HepG2 (cell line): ENCODE data around the gene EWSR1. TPM values are rescaled to one million over a fixed set of nuclear protein-coding genes. Genes with fewer than 3 reads are reported as not detected.

ENCODE experiments used
- ATAC-seq: fragments of 200-7000 bp; cut with Tn5 transposase; 3 replicates; pipeline ENCODE4 v1.9.1; 2020; ENCODE audit warnings: mild to moderate bottlenecking, moderate library complexity
- BruUV-seq: library from RNA; stranded (reverse); fragments of 400-500 nt; replicated peaks from 2 replicates; lab custom pipeline; 2021; lab: Mats Ljungman, UMichigan
- CTCF ChIA-PET: fragments of 300-600 bp; formaldehyde crosslinking; extraction: SDS; loops from one replicate; lab custom pipeline; 2021; ENCODE audit warnings: low total read pairs, inconsistent platforms, low intra/inter-chr PET ratio; lab: Yijun Ruan, JAX
- POLR2A ChIA-PET: fragments of 350-600 bp; sonication (Branson Sonifier 250); formaldehyde crosslinking; loops from one replicate; lab custom pipeline; 2020; ENCODE audit warnings: antibody characterized with exemption, inconsistent platforms; lab: Yijun Ruan, JAX
- DNase-seq: peaks from one replicate; pipeline ENCODE4 v3.0.0-alpha.2; 2015; ENCODE audit warnings: low spot score
- FAIRE-seq: peaks from 3 replicates; lab custom pipeline; 2011; peaks lifted over from hg19 to GRCh38; lab: Jason Lieb, UNC
- H2AFZ ChIP-seq: one replicate; pipeline ENCODE4 v1.6.1; 2011; ENCODE audit warnings: low read length, inconsistent platforms
- H3K27ac ChIP-seq: fragments of 300-600 bp; 3 replicates; pipeline ENCODE4 v1.8.0; 2011; ENCODE audit warnings: mixed run types, mild to moderate bottlenecking, mixed read lengths, low read length, inconsistent platforms; ENCODE audit not compliant: insufficient read depth; ENCODE audit errors: extremely low read length
- H3K27me3 ChIP-seq, 2 experiments: fragments of 200-600 bp in 1 of 2; 2 replicates in 1 of 2; 3 replicates in 1 of 2; pipeline versions ENCODE4 v1.6.0 to v1.8.0; 2011; ENCODE audit warnings: low read length in 2 of 2, mild to moderate bottlenecking in 2 of 2, moderate library complexity in 2 of 2, inconsistent platforms in 1 of 2; ENCODE audit not compliant: insufficient read depth in 2 of 2, control insufficient read depth in 1 of 2
- H3K36me3 ChIP-seq, 2 experiments: fragments of 200-600 bp in 1 of 2; replicated peaks in 1 of 2; 2 replicates in 1 of 2; 3 replicates in 1 of 2; pipeline versions ENCODE4 v1.5.1 to v1.8.0; 2011; ENCODE audit warnings: low read length in 2 of 2, inconsistent platforms in 1 of 2; ENCODE audit not compliant: insufficient read depth in 2 of 2, control insufficient read depth in 1 of 2
- H3K4me1 ChIP-seq: 2 replicates; pipeline ENCODE4 v1.5.1; 2012; ENCODE audit warnings: low read length, inconsistent platforms; ENCODE audit not compliant: insufficient read depth
- H3K4me2 ChIP-seq: 2 replicates; pipeline ENCODE4 v1.6.0; 2011; ENCODE audit warnings: low read depth, low read length, inconsistent platforms
- H3K4me3 ChIP-seq, 3 experiments: fragments of 200-600 bp in 1 of 3; sonication (generic), shearing (Covaris generic) in 1 of 3; replicated peaks in 1 of 3; 2 replicates each; pipeline ENCODE4 v1.5.1; 2011 to 2016; ENCODE audit warnings: low read length in 3 of 3, inconsistent platforms in 2 of 3, low read depth in 2 of 3, mild to moderate bottlenecking in 2 of 3, control low read depth in 1 of 3, mixed read lengths in 1 of 3; ENCODE audit not compliant: insufficient read depth in 1 of 3
- H3K79me2 ChIP-seq: one replicate; pipeline ENCODE4 v1.6.1; 2011; ENCODE audit warnings: low read length, inconsistent platforms; ENCODE audit not compliant: insufficient read depth
- H3K9ac ChIP-seq: 2 replicates; pipeline ENCODE4 v1.6.0; 2011; ENCODE audit warnings: mild to moderate bottlenecking, low read depth, low read length, inconsistent platforms; ENCODE audit not compliant: insufficient read depth
- H3K9me3 ChIP-seq: 2 replicates; pipeline ENCODE4 v1.5.1; 2012; ENCODE audit warnings: mild to moderate bottlenecking, low read length
- H4K20me1 ChIP-seq: 2 replicates; pipeline ENCODE4 v1.6.0; 2011; ENCODE audit warnings: inconsistent platforms, mild to moderate bottlenecking, low read length, moderate library complexity; ENCODE audit not compliant: insufficient read depth
- HMGA1 ChIP-seq: sonication (generic); formaldehyde crosslinking; conservative IDR thresholded peaks from 2 replicates; pipeline ENCODE4 v1.4.0; 2020; ENCODE audit warnings: missing genetic modification reagents
- MXD3 ChIP-seq: IDR thresholded peaks from 2 replicates; pipeline ENCODE4 v1.6.1; 2016; ENCODE audit warnings: mild to moderate bottlenecking, missing biosample characterization, missing genetic modification reagents
- MYC ChIP-seq: sonication (generic); formaldehyde crosslinking; IDR thresholded peaks from 2 replicates; pipeline ENCODE4 v1.9.0; 2021; ENCODE audit warnings: missing genetic modification reagents, borderline replicate concordance
- NFATC3 ChIP-seq: sonication (generic); formaldehyde crosslinking; IDR thresholded peaks from 2 replicates; pipeline ENCODE4 v1.5.1; 2020; ENCODE audit warnings: mild to moderate bottlenecking, missing genetic modification reagents
- POLR2G ChIP-seq: fragments of 200-400 bp; formaldehyde crosslinking; IDR thresholded peaks from 2 replicates; pipeline ENCODE4 v1.6.1; 2018; ENCODE audit warnings: mild to moderate bottlenecking, low read depth, low read length, moderate library complexity
- ZNF350 ChIP-seq: sonication (generic); formaldehyde crosslinking; IDR thresholded peaks from 2 replicates; pipeline ENCODE4 v1.4.0; 2020; ENCODE audit warnings: mild to moderate bottlenecking, low read depth, missing genetic modification reagents, borderline replicate concordance
- ZNF552 ChIP-seq: sonication (generic); formaldehyde crosslinking; IDR thresholded peaks from 2 replicates; pipeline ENCODE4 v1.9.0; 2022; ENCODE audit warnings: missing genetic modification reagents, mild to moderate bottlenecking, borderline replicate concordance
- ZNF777 ChIP-seq: sonication (generic); formaldehyde crosslinking; IDR thresholded peaks from 2 replicates; pipeline ENCODE4 v1.4.0; 2020; ENCODE audit warnings: missing genetic modification reagents
- ZSCAN12 ChIP-seq: sonication (generic); formaldehyde crosslinking; IDR thresholded peaks from 2 replicates; pipeline ENCODE4 v1.9.0; 2021; ENCODE audit warnings: mild to moderate bottlenecking, missing genetic modification reagents
- ZZZ3 ChIP-seq: sonication (generic); formaldehyde crosslinking; IDR thresholded peaks from 2 replicates; pipeline ENCODE4 v1.4.0; 2020; ENCODE audit warnings: missing genetic modification reagents, mild to moderate bottlenecking, borderline replicate concordance
- WGBS: methylation state at CpG from one replicate; pipeline ENCODE4 v1.1.6; 2017; ENCODE audit warnings: low lambda C conversion rate; 5-methylcytosine and 5-hydroxymethylcytosine counted together
- in situ Hi-C: cut with HindIII; loops from 2 replicates; pipeline ENCODE4 v1.10.0; 2017; ENCODE audit warnings: low pct_unique_long_range_greater_than_20kb; ENCODE audit not compliant: extremely low pct_ligation_motif_present
- intact Hi-C: fragments of 100-400 bp; cut with micrococcal nuclease; formaldehyde crosslinking; loops from one replicate; pipeline ENCODE4 v1.10.0; 2022; ENCODE audit not compliant: unreplicated experiment
- polyA plus RNA-seq, 8 experiments: library from polyadenylated mRNA; depleted of rRNA in 3 of 8; stranded (reverse) in 7 of 8; unstranded in 1 of 8; fragments of >200 nt; fragmentation: Illumina TruSeq in 4 of 8; extraction: Trizol in 4 of 8; gene quantifications; 2 replicates each; pipeline versions ENCODE4 v1.2.1 to v1.2.3, GENCODE V29; 2011 to 2016; ENCODE audit warnings: low read depth in 4 of 8, missing spikeins in 1 of 8, mixed read lengths in 1 of 8; ENCODE audit not compliant: insufficient read depth in 1 of 8
- total RNA-seq, 5 experiments: library from RNA; depleted of rRNA; stranded (reverse); fragments of >200 nt; fragmentation: Illumina TruSeq; extraction: Trizol; gene quantifications; 2 replicates each; pipeline ENCODE4 v1.2.3, GENCODE V29; 2016; ENCODE audit warnings: low read depth in 1 of 5
- TF ChIP-seq, protein P1 (sequence below): sonication (generic); formaldehyde crosslinking; IDR thresholded peaks from 2 replicates; pipeline ENCODE4 v1.4.0; 2020; ENCODE audit warnings: missing genetic modification reagents
- TF ChIP-seq, protein P2 (sequence below): sonication (generic); formaldehyde crosslinking; IDR thresholded peaks from 2 replicates; pipeline ENCODE4 v1.4.0; 2020; ENCODE audit warnings: mild to moderate bottlenecking, missing genetic modification reagents
- TF ChIP-seq, protein P3 (sequence below): IDR thresholded peaks from 2 replicates; pipeline ENCODE4 v1.6.1; 2012; ENCODE audit warnings: inconsistent platforms

The EWSR1 gene
- total and polyA plus RNA-seq, 2 of the 13 experiments (the other 11 are each of a cell fraction or from before 2014, with no cell fraction given) = 211 to 326 TPM

DNA sequence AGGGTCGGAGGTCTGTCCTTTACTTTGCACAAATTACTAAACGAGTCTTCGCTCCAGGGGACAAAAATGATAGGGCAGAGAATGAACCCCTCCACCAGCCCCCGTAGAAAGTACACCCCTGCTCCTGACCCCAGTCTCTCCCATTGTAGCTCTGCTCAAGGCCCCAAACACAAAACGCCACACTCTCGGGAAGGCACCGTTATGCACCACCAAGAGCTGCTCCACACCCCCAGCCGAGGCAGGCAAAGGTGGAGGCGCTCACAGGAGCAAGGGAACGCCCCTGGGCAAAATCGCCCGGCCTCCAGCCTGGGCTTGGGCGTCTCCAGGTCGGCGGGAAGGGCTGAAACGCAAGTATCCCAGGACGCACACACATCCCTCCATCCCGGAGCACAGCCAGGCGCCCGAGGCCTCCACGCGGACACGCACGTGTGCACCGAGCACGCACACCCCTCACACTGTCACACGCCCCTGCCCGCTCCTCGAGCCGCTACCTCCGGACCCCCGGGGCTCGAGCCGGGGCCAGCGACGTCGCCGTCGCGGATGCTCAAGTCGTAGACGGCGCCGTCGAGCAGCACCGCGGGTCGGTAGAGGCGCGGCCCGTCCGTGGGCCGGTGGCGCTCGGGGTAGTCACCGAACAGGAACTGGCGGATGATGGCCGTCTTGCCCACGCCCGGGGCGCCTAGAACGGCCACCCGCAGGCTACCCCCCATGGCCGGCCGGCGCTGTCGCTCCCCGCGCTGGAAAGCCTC is 46.6 kb downstream of the EWSR1 start (continued):
- TF ChIP-seq ZNF777 (CRISPR knock-in tag) = peak; percentile 95

DNA sequence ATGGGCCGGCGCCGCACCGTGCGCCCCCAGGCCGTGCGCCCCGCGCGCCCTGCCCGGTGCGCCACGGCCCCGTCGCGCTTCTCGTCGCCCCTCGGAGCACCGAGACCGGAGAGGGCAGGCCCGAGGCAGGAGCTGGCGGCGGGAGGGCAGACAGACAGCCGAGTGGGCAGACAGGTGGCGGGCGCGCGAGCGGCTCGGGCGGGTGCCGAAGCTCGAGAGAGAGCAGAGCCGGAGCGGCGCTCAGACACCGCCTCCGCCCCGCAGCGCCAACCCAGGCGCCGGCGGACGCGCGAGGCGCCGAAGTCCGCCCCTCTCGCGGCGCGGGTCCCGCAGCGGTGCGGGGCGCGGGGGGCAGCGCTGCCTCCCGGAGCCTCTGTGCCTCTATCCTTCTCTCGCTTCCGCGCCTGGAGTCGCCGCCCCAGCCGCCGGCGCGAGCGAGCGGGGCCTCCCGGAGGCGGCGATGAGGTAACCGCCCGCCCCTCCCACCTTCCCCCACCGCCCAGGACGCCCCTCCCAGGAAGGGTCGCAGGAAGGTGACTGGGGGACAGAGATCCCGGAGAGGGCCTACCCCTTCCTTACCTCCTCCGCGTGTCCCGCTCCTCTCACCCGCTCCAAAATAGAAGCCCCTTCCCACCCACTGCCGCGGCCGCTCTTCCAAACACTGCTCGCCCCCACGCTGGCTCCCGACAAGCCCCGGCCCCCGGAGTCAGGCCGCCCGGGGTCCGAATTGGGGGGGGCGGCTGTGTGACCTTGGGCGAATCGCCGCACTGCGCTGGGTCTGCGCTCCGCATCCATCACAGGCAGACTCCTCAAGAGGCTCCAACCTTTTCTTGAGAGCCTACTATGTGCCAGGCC is 47.4 kb downstream of the EWSR1 start, which contains the start of gene RASL10A:
RASL10A (minus strand) TSS at position 412 of the 855 bp plus-strand sequence. CDS start 451 bp downstream, outside the sequence.
- ChIA-PET CTCF (no interaction called here), POLR2A (no interaction called here)
- Histone ChIP-seq H4K20me1 (no peaks in the 10 kb centered on the region; the same call in 1 of the 2 replicates), H3K4me1 (peaks cover 28% of the 10 kb centered on the region), H3K36me3 (no peaks in the 10 kb centered on the region), H3K9me3 (no peaks in the 10 kb centered on the region), H3K27me3 (peaks cover 7 to 41% of the 10 kb centered on the region in 2 experiments), H3K4me3 (peak within 1 kb of the TSS; percentile 39 to 70 (median 41); a peak in 5 of 6 replicates), H3K79me2 (no peaks in the 10 kb centered on the region), H3K27ac (no peak within 1 kb of the TSS), H2AFZ (no peak within 1 kb of the TSS), H3K4me2 (peak within 1 kb of the TSS; percentile 73), H3K9ac (no peak within 1 kb of the TSS)
- intact Hi-C loops = no loop called here
- no TSS peak for BruUV-seq
- FAIRE-seq (no peak), DNase-seq (no peak), ATAC-seq (peak; percentile 16)
- WGBS = 7% methylated on average over 18 of the region's 103 CpGs
- in situ Hi-C loops = no loop called here
- TF ChIP-seq NFATC3 (CRISPR knock-in tag) = no peak
- no peak for TF ChIP-seq HMGA1
- no peak for TF ChIP-seq ZSCAN12
- TF ChIP-seq, protein P1, sequence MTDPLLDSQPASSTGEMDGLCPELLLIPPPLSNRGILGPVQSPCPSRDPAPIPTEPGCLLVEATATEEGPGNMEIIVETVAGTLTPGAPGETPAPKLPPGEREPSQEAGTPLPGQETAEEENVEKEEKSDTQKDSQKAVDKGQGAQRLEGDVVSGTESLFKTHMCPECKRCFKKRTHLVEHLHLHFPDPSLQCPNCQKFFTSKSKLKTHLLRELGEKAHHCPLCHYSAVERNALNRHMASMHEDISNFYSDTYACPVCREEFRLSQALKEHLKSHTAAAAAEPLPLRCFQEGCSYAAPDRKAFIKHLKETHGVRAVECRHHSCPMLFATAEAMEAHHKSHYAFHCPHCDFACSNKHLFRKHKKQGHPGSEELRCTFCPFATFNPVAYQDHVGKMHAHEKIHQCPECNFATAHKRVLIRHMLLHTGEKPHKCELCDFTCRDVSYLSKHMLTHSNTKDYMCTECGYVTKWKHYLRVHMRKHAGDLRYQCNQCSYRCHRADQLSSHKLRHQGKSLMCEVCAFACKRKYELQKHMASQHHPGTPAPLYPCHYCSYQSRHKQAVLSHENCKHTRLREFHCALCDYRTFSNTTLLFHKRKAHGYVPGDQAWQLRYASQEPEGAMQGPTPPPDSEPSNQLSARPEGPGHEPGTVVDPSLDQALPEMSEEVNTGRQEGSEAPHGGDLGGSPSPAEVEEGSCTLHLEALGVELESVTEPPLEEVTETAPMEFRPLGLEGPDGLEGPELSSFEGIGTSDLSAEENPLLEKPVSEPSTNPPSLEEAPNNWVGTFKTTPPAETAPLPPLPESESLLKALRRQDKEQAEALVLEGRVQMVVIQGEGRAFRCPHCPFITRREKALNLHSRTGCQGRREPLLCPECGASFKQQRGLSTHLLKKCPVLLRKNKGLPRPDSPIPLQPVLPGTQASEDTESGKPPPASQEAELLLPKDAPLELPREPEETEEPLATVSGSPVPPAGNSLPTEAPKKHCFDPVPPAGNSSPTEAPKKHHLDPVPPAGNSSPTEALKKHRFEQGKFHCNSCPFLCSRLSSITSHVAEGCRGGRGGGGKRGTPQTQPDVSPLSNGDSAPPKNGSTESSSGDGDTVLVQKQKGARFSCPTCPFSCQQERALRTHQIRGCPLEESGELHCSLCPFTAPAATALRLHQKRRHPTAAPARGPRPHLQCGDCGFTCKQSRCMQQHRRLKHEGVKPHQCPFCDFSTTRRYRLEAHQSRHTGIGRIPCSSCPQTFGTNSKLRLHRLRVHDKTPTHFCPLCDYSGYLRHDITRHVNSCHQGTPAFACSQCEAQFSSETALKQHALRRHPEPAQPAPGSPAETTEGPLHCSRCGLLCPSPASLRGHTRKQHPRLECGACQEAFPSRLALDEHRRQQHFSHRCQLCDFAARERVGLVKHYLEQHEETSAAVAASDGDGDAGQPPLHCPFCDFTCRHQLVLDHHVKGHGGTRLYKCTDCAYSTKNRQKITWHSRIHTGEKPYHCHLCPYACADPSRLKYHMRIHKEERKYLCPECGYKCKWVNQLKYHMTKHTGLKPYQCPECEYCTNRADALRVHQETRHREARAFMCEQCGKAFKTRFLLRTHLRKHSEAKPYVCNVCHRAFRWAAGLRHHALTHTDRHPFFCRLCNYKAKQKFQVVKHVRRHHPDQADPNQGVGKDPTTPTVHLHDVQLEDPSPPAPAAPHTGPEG (CRISPR knock-in tag) = peak; percentile 70; the same call in 1 of the 2 replicates
- TF ChIP-seq MYC (CRISPR knock-in tag) = no peak
- no peak for TF ChIP-seq ZNF350 (CRISPR knock-in tag)
- TF ChIP-seq, protein P2, sequence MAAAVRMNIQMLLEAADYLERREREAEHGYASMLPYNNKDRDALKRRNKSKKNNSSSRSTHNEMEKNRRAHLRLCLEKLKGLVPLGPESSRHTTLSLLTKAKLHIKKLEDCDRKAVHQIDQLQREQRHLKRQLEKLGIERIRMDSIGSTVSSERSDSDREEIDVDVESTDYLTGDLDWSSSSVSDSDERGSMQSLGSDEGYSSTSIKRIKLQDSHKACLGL (CRISPR knock-in tag) = no peak
- no peak for TF ChIP-seq ZZZ3 (CRISPR knock-in tag)
- TF ChIP-seq ZNF552 (CRISPR knock-in tag) = no peak
- TF ChIP-seq, protein P3, sequence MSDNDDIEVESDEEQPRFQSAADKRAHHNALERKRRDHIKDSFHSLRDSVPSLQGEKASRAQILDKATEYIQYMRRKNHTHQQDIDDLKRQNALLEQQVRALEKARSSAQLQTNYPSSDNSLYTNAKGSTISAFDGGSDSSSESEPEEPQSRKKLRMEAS = peak; percentile 33; the same call in 1 of the 2 replicates
- TF ChIP-seq MXD3 (CRISPR knock-in tag) = no peak
- no peak for TF ChIP-seq POLR2G
